ENCODE measurements around the gene SMIM30.

SMIM30 gene

GRCh38 chr7:113159746-113160339 lies 41.5 kb upstream of the SMIM30 start:
- no peaks in the 10 kb centered on the region for H3K4me1 ChIP-seq (ENCODE audit: low read length)
- H2AFZ ChIP-seq (ENCODE audit: low read length) = no peak overlapping the region
- peak; percentile 42 for DNase-seq
- TF ChIP-seq, protein P1, sequence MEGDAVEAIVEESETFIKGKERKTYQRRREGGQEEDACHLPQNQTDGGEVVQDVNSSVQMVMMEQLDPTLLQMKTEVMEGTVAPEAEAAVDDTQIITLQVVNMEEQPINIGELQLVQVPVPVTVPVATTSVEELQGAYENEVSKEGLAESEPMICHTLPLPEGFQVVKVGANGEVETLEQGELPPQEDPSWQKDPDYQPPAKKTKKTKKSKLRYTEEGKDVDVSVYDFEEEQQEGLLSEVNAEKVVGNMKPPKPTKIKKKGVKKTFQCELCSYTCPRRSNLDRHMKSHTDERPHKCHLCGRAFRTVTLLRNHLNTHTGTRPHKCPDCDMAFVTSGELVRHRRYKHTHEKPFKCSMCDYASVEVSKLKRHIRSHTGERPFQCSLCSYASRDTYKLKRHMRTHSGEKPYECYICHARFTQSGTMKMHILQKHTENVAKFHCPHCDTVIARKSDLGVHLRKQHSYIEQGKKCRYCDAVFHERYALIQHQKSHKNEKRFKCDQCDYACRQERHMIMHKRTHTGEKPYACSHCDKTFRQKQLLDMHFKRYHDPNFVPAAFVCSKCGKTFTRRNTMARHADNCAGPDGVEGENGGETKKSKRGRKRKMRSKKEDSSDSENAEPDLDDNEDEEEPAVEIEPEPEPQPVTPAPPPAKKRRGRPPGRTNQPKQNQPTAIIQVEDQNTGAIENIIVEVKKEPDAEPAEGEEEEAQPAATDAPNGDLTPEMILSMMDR (IDR thresholded peaks at IDR 0.05; ENCODE audit: low read length) = peak; percentile 78
- TF ChIP-seq EZH2phosphoT487 (IDR thresholded peaks at IDR 0.05; ENCODE audit: low read length) (no peak), EZH2 (optimal IDR thresholded peaks at IDR 0.05; ENCODE audit: low read depth, low read length) (no peak)
- no peak overlapping the region for H3K4me3 ChIP-seq (ENCODE audit: low read length)
- no peak overlapping the region for H3K4me2 ChIP-seq (ENCODE audit: low read depth, low read length)
- no peaks in the 10 kb centered on the region for H3K79me2 ChIP-seq (ENCODE audit: low read length)
- H4K20me1 ChIP-seq (ENCODE audit: insufficient read depth, low read length) = no peaks in the 10 kb centered on the region
- no peaks in the 10 kb centered on the region for H3K36me3 ChIP-seq (replicated peaks; ENCODE audit: insufficient read depth, low read length)
- no peaks in the 10 kb centered on the region for H3K9me2 ChIP-seq (replicated peaks; ENCODE audit: insufficient read depth, low read length)
- H3K9ac ChIP-seq (ENCODE audit: low read length) = no peak overlapping the region
- H3K9me3 ChIP-seq (replicated peaks; ENCODE audit: insufficient read depth, low read length) = no peaks in the 10 kb centered on the region
- no peaks in the 10 kb centered on the region for H3F3A ChIP-seq (ENCODE audit: insufficient read depth, low read length)
- no peaks in the 10 kb centered on the region for H3K27me3 ChIP-seq (replicated peaks; ENCODE audit: insufficient read depth, low read length)
- no peak overlapping the region for H3K27ac ChIP-seq (ENCODE audit: low read length)

DNA sequence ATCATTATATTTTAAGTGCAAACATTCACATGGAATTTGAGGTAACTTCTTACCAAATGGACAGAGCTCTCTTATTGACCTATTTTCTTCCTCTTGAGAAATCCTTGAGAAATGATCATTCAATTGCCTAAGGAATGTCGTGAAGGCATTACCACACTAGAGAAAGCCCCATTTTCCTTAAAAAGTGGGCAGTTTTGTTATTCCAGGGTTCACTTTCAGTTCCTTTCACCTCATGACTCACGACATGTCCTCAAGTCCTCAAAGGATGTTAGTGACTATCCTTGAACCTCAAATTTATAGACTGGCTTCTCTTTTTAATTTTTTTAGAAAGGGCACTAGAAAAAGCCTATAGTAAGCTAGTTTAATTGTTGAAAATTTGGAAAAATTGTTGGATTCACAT lies 40.4 kb upstream of the SMIM30 start:
- TF ChIP-seq, protein P1 (IDR thresholded peaks at IDR 0.05; ENCODE audit: low read length) = no peak
- no peak for TF ChIP-seq EZH2 (optimal IDR thresholded peaks at IDR 0.05; ENCODE audit: low read depth, low read length)
- TF ChIP-seq EZH2phosphoT487 (IDR thresholded peaks at IDR 0.05; ENCODE audit: low read length) = no peak
- H3F3A ChIP-seq (ENCODE audit: insufficient read depth, low read length) = no peaks in the 10 kb centered on the region
- H3K27ac ChIP-seq (ENCODE audit: low read length) = no peak overlapping the region
- no peaks in the 10 kb centered on the region for H3K4me1 ChIP-seq (ENCODE audit: low read length)
- H4K20me1 ChIP-seq (ENCODE audit: insufficient read depth, low read length) = no peaks in the 10 kb centered on the region
- H3K9ac ChIP-seq (ENCODE audit: low read length) = no peak overlapping the region
- H3K79me2 ChIP-seq (ENCODE audit: low read length) = no peaks in the 10 kb centered on the region
- H3K27me3 ChIP-seq (replicated peaks; ENCODE audit: insufficient read depth, low read length) = no peaks in the 10 kb centered on the region
- H3K9me3 ChIP-seq (replicated peaks; ENCODE audit: insufficient read depth, low read length) = no peaks in the 10 kb centered on the region
- DNase-seq = no peak
- no peak overlapping the region for H3K4me2 ChIP-seq (ENCODE audit: low read depth, low read length)
- no peak overlapping the region for H3K4me3 ChIP-seq (ENCODE audit: low read length)
- no peaks in the 10 kb centered on the region for H3K9me2 ChIP-seq (replicated peaks; ENCODE audit: insufficient read depth, low read length)
- H2AFZ ChIP-seq (ENCODE audit: low read length) = no peak overlapping the region
- H3K36me3 ChIP-seq (replicated peaks; ENCODE audit: insufficient read depth, low read length) = no peaks in the 10 kb centered on the region

DNA sequence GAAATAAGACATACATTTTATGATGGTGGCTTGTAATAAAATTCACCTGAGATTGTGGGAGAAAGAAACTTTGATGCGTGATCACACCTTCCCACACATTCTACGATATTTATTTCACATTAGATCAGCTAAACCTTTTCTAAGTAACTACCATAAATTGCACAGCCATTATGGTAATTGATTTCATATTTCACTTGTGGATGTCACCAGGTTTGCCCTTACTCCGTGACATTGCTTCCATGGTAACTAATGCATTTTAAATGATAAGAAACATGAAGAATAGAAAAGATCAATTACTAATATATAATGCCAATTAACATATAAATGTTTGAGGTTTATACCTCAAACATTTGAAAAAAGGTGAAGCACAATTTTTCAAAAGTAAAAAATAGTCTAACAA lies 35.8 kb upstream of the SMIM30 start:
- Histone ChIP-seq H3K27me3 (replicated peaks; ENCODE audit: insufficient read depth, low read length) (no peaks in the 10 kb centered on the region), H3K79me2 (ENCODE audit: low read length) (no peaks in the 10 kb centered on the region), H3K4me1 (ENCODE audit: low read length) (no peaks in the 10 kb centered on the region), H3F3A (ENCODE audit: insufficient read depth, low read length) (no peaks in the 10 kb centered on the region), H4K20me1 (ENCODE audit: insufficient read depth, low read length) (no peaks in the 10 kb centered on the region), H3K4me3 (ENCODE audit: low read length) (no peak overlapping the region), H3K27ac (ENCODE audit: low read length) (no peak overlapping the region), H3K9me3 (replicated peaks; ENCODE audit: insufficient read depth, low read length) (no peaks in the 10 kb centered on the region), H3K9ac (ENCODE audit: low read length) (no peak overlapping the region), H3K36me3 (replicated peaks; ENCODE audit: insufficient read depth, low read length) (no peaks in the 10 kb centered on the region), H3K9me2 (replicated peaks; ENCODE audit: insufficient read depth, low read length) (no peaks in the 10 kb centered on the region), H2AFZ (ENCODE audit: low read length) (no peak overlapping the region), H3K4me2 (ENCODE audit: low read depth, low read length) (no peak overlapping the region)
- no peak for TF ChIP-seq EZH2 (optimal IDR thresholded peaks at IDR 0.05; ENCODE audit: low read depth, low read length)
- TF ChIP-seq, protein P1 (IDR thresholded peaks at IDR 0.05; ENCODE audit: low read length) = no peak
- DNase-seq = no peak
